GM18511 (cell line): ENCODE results near the gene RUFY1.
"Not testable (repeated sequence)": the region's sequence is repeated elsewhere in the genome, so short reads cannot be mapped to it uniquely, and the experiment has no call there.

Source experiments
- ATAC-seq: cut with Tn5 transposase; IDR thresholded peaks from one replicate; pipeline ENCODE4 v1.9.1; 2021; ENCODE audit warnings: mild to moderate bottlenecking, moderate library complexity; ENCODE audit not compliant: unreplicated experiment

The RUFY1 gene

GRCh38 chr5:179550511-179551342, at the start of gene RUFY1:
RUFY1 (plus strand) TSS chr5:179550554; CDS start chr5:179550570, 16 bp downstream.
- ATAC-seq = peak; percentile 84

GRCh38 chr5:179501997-179502396, 48.4 kb upstream of the RUFY1 start:
- not testable (repeated sequence) for ATAC-seq

- not testable (repeated sequence) for ATAC-seq
Measured at GRCh38 chr5:179502420-179502819, 47.9 kb upstream of the RUFY1 start.

- ATAC-seq = no peak
Measured at GRCh38 chr5:179504191-179504590, 46.2 kb upstream of the RUFY1 start.

GRCh38 chr5:179504600-179505396, 45.6 kb upstream of the RUFY1 start:
- ATAC-seq = no peak

GRCh38 chr5:179505636-179506261, 44.6 kb upstream of the RUFY1 start:
- ATAC-seq = no peak

GRCh38 chr5:179509239-179509638, 41.1 kb upstream of the RUFY1 start:
- ATAC-seq = peak; percentile 48

GRCh38 chr5:179509845-179510244, 40.5 kb upstream of the RUFY1 start:
- ATAC-seq = no peak

- no peak for ATAC-seq
Measured at GRCh38 chr5:179512452-179513000, 37.8 kb upstream of the RUFY1 start.

GRCh38 chr5:179515501-179515900, 34.9 kb upstream of the RUFY1 start:
- ATAC-seq = not testable (repeated sequence)

GRCh38 chr5:179516221-179516620, 34.1 kb upstream of the RUFY1 start:
- no peak for ATAC-seq

- not testable (repeated sequence) for ATAC-seq
Measured at GRCh38 chr5:179517746-179518145, 32.6 kb upstream of the RUFY1 start.

GRCh38 chr5:179518369-179518768, 32.0 kb upstream of the RUFY1 start:
- ATAC-seq = peak; percentile 96

- ATAC-seq = not testable (repeated sequence)
Measured at GRCh38 chr5:179519416-179520070, 30.8 kb upstream of the RUFY1 start.

- not testable (repeated sequence) for ATAC-seq
Measured at GRCh38 chr5:179522107-179522506, 28.2 kb upstream of the RUFY1 start.

- no peak for ATAC-seq
Measured at GRCh38 chr5:179526978-179527377, 23.4 kb upstream of the RUFY1 start.

- ATAC-seq = peak; percentile 86
Measured at GRCh38 chr5:179530069-179530998, 20.0 kb upstream of the RUFY1 start.

- no peak for ATAC-seq
Measured at GRCh38 chr5:179533024-179533423, 17.3 kb upstream of the RUFY1 start.

- ATAC-seq = peak; percentile 49
Measured at GRCh38 chr5:179533907-179534306, 16.4 kb upstream of the RUFY1 start.
